COR-L47 (cell line): ENCODE results near the gene SLC28A3.

Experiments used
- DNase-seq: peaks from one replicate; lab custom pipeline; 2025; lab: John Stamatoyannopoulos, UW

Gene SLC28A3

DNA sequence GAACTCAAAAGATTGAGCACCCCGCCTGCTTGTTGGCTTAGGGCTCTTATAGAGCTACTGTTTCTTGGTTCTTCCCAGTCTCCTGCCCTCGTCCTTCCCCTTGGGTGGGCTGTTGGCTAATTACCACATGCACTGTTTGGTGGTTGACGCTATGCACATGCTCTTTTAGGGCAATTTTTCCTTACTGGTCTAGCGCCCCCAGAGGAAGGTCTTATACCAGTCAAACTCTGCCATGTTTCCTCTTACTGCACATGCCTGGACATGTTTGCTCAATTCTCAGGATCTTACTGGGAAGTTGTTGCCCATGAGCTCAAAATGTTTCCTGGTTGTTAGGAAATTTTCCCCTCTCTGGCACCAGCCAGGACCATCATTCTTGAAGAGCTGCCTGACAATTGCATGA is 101.9 kb downstream of the SLC28A3 start:
- no peak for DNase-seq

- DNase-seq = no peak
These were observed 105.0 kb downstream of the SLC28A3 start for GRCh38 chr9:84235511-84235910.

DNA sequence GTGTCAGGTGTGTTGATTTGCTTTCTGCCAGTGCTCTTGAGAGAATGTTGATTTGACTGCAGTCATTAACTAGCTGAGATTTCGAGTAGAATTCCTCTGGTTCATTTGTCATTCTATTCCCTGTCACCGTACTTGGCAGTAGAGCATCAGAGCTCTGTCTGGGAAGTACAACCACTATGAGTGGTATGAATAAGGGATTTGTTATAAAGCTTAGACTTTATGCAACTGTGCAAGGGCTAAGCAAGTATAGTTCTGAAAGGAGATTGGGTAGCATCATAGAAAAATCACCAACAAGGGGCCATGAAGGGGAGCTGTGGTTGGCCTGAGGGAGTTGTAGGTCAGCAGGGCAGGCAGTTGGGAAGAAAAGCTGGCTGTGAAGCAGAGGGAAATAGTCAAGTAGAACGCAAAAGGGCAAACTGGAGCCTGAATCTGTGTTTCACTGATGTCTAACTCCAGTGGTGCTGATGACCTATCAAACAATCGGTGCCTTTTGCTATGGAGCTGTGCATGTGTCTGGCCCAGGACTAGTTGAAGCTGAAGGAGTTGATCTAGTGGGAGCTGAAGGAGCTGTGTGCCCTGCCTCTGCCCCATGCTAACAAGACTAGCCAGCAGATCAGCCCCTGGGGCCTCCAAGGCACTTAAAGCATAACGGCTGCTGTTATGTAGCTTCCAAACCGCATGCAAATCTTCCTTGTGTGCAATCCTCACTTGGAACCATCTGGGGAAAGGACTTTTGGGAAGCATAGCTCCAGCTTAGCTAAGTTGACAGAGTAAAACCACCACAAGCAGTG is 110.0 kb downstream of the SLC28A3 start:
- no peak for DNase-seq

GRCh38 chr9:84229191-84229590 is 111.4 kb downstream of the SLC28A3 start:
- DNase-seq = no peak

- DNase-seq = no peak
These were observed 112.3 kb downstream of the SLC28A3 start for GRCh38 chr9:84228130-84228720.

- DNase-seq = no peak
These were observed 114.4 kb downstream of the SLC28A3 start for GRCh38 chr9:84226126-84226525.
